Uterus (tissue), 2 donors: ENCODE measurements around the gene AP3B1.

ENCODE experiments used
- CTCF ChIP-seq, 4 experiments: fragments of 200-600 bp in 2 of 4; fragments of 450-650 bp in 2 of 4; sonication (generic) in 2 of 4; IDR thresholded peaks; one replicate each; pipeline ENCODE4 v1.5.1; 2016 to 2019; ENCODE audit warnings: antibody characterized with exemption in 4 of 4, mild to moderate bottlenecking in 2 of 4, moderate library complexity in 1 of 4
- POLR2A ChIP-seq, 2 donors: fragments of 450-650 bp; IDR thresholded peaks; one replicate each; pipeline ENCODE4 v1.6.1; 2016; ENCODE audit warnings: antibody characterized with exemption in 2 of 2, mild to moderate bottlenecking in 1 of 2, moderate library complexity in 1 of 2

- TF ChIP-seq POLR2A (IDR thresholded peaks at IDR 0.05): no peak
- no peak for TF ChIP-seq CTCF (IDR thresholded peaks at IDR 0.05)
These were observed 319.9 kb downstream of the AP3B1 start for GRCh38 chr5:77974576-77974975.
